GM23338 (cell line): ENCODE results near the gene SMARCD2. TPM values are rescaled to one million over a fixed set of nuclear protein-coding genes. Genes with fewer than 3 reads are reported as not detected.

Experiments used
- ATAC-seq: fragments of 200-7000 bp; cut with Tn5 transposase; 3 replicates; pipeline ENCODE4 v1.9.1; 2020
- DNase-seq: peaks from one replicate; pipeline ENCODE4 v3.0.0-alpha.2; 2015; ENCODE audit warnings: low spot score
- H2AFZ ChIP-seq: fragments of 200-600 bp; sonication (generic); 2 replicates; pipeline ENCODE4 v1.8.0; 2016; ENCODE audit warnings: antibody characterized with exemption, mild to moderate bottlenecking, moderate library complexity
- H3F3A ChIP-seq: fragments of 200-600 bp; sonication (generic); replicated peaks from 2 replicates; pipeline ENCODE4 v1.8.0; 2017; ENCODE audit warnings: antibody characterized with exemption, mixed run types, low read depth
- H3K27ac ChIP-seq: fragments of 200-600 bp; sonication (generic); 2 replicates; pipeline ENCODE4 v1.6.1; 2016; ENCODE audit warnings: low read depth
- H3K27me3 ChIP-seq: fragments of 200-600 bp; sonication (generic); 2 replicates; pipeline ENCODE4 v1.8.0; 2016; ENCODE audit warnings: mild to moderate bottlenecking, mixed run types, moderate library complexity; ENCODE audit not compliant: insufficient read depth
- H3K36me3 ChIP-seq: fragments of 200-600 bp; sonication (generic); 2 replicates; pipeline ENCODE4 v1.8.0; 2016; ENCODE audit warnings: mild to moderate bottlenecking; ENCODE audit not compliant: insufficient read depth
- H3K4me1 ChIP-seq: fragments of 200-600 bp; sonication (generic); 2 replicates; pipeline ENCODE4 v1.8.0; 2016; ENCODE audit warnings: mild to moderate bottlenecking, moderate library complexity; ENCODE audit not compliant: insufficient read depth
- H3K4me2 ChIP-seq: fragments of 200-600 bp; sonication (generic); 2 replicates; pipeline ENCODE4 v1.7.1; 2017; ENCODE audit warnings: mixed run types
- H3K4me3 ChIP-seq: fragments of 200-600 bp; sonication (generic); 2 replicates; pipeline ENCODE4 v1.6.1; 2016; ENCODE audit warnings: mixed run types
- H3K79me2 ChIP-seq: fragments of 200-600 bp; sonication (generic); replicated peaks from 2 replicates; pipeline ENCODE4 v1.8.0; 2017; ENCODE audit warnings: mild to moderate bottlenecking; ENCODE audit not compliant: insufficient read depth
- H3K9me2 ChIP-seq: fragments of 200-600 bp; sonication (generic); 2 replicates; pipeline ENCODE4 v1.8.0; 2017; ENCODE audit not compliant: insufficient read depth
- H4K20me1 ChIP-seq: fragments of 200-600 bp; sonication (generic); replicated peaks from 2 replicates; pipeline ENCODE4 v1.8.0; 2017; ENCODE audit warnings: mild to moderate bottlenecking; ENCODE audit not compliant: insufficient read depth
- H3K27ac Mint-ChIP-seq: 2 replicates; pipeline ENCODE4 v1.8.0; 2020; ENCODE audit warnings: inconsistent platforms, mild to moderate bottlenecking, moderate library complexity, mixed read lengths
- H3K27me3 Mint-ChIP-seq: 3 replicates; pipeline ENCODE4 v1.8.0; 2022; ENCODE audit warnings: low read depth, mild to moderate bottlenecking, moderate library complexity, mixed read lengths, inconsistent platforms; ENCODE audit not compliant: insufficient read depth, poor library complexity
- H3K36me3 Mint-ChIP-seq: 3 replicates; pipeline ENCODE4 v1.8.0; 2021; ENCODE audit warnings: low read depth, mild to moderate bottlenecking, inconsistent platforms, moderate library complexity, mixed read lengths
- H3K4me1 Mint-ChIP-seq: 3 replicates; pipeline ENCODE4 v1.8.0; 2020; ENCODE audit warnings: mild to moderate bottlenecking, inconsistent platforms, mixed read lengths
- H3K4me3 Mint-ChIP-seq: 3 replicates; pipeline ENCODE4 v1.8.0; 2021; ENCODE audit warnings: moderate library complexity, mild to moderate bottlenecking, inconsistent platforms, mixed read lengths
- H3K9me3 Mint-ChIP-seq: 3 replicates; pipeline ENCODE4 v1.8.0; 2020; ENCODE audit warnings: moderate library complexity, mild to moderate bottlenecking, inconsistent platforms, mixed read lengths
- CREB1 ChIP-seq: fragments of 250-450 bp; sonication (Bioruptor Pico); IDR thresholded peaks from 2 replicates; pipeline ENCODE4 v1.5.0; 2020; ENCODE audit warnings: low read depth, mild to moderate bottlenecking, moderate library complexity
- CTCF ChIP-seq, 2 experiments: fragments of 200-600 bp in 1 of 2; sonication (generic) in 1 of 2; conservative IDR thresholded peaks; 2 replicates each; pipeline versions ENCODE4 v1.5.1 to v1.6.1; 2016 to 2017; ENCODE audit warnings: antibody characterized with exemption in 2 of 2, low read depth in 2 of 2, mild to moderate bottlenecking in 2 of 2, moderate library complexity in 1 of 2
- ETS1 ChIP-seq: IDR thresholded peaks from 2 replicates; pipeline ENCODE4 v1.6.1; 2016; ENCODE audit warnings: antibody characterized with exemption
- POLR2AphosphoS5 ChIP-seq: IDR thresholded peaks from 2 replicates; pipeline ENCODE4 v1.6.1; 2016; ENCODE audit warnings: antibody characterized with exemption, low read depth
- STAT1 ChIP-seq: IDR thresholded peaks from one replicate; pipeline ENCODE4 v1.6.1; 2016; ENCODE audit warnings: antibody characterized with exemption; ENCODE audit not compliant: unreplicated experiment
- ZNF114 ChIP-seq: fragments of 250-450 bp; sonication (Bioruptor Pico); IDR thresholded peaks from 2 replicates; pipeline ENCODE4 v1.5.0; 2020; ENCODE audit warnings: mild to moderate bottlenecking, moderate library complexity
- ZNF331 ChIP-seq: fragments of 250-450 bp; sonication (Bioruptor Pico); IDR thresholded peaks from 2 replicates; pipeline ENCODE4 v1.5.0; 2020; ENCODE audit warnings: low read depth, mild to moderate bottlenecking, moderate library complexity
- ZNF462 ChIP-seq: fragments of 250-450 bp; sonication (Bioruptor Pico); IDR thresholded peaks from 2 replicates; pipeline ENCODE4 v1.5.0; 2020; ENCODE audit warnings: mild to moderate bottlenecking, moderate library complexity
- polyA plus RNA-seq: library from polyadenylated mRNA; unstranded; fragments of >200 nt; fragmentation: Nextera tagmentation; extraction: Ambion mirVana; gene quantifications from 2 replicates; pipeline ENCODE4 v1.2.1, GENCODE V29; 2016
- total RNA-seq: library from RNA; depleted of rRNA; stranded (reverse); fragments of >200 nt; shearing (Covaris generic); gene quantifications from 2 replicates; pipeline ENCODE4 v1.2.3, GENCODE V29; 2014

SMARCD2 gene
- total and polyA plus RNA-seq, 2 experiments from 2014 or later = 36.4 to 133 TPM

- TF ChIP-seq ZNF462 = no peak
- no peak for TF ChIP-seq CTCF (conservative IDR thresholded peaks at IDR 0.05; ENCODE audit: low read depth in 2 of 2)
- no peak for TF ChIP-seq POLR2AphosphoS5
- TF ChIP-seq ZNF114 (CRISPR knock-in tag) = no peak
- no peak for TF ChIP-seq CREB1 (CRISPR knock-in tag)
- no peak for TF ChIP-seq ETS1
- TF ChIP-seq ZNF331 (CRISPR knock-in tag) = no peak
Observed at GRCh38 chr17:63816123-63816522, 26.4 kb downstream of the SMARCD2 start (continued).

- H3K27me3 ChIP-seq = no peaks in the 10 kb centered on the region
- Mint-ChIP-seq H3K36me3 (peaks cover 95% of the 10 kb centered on the region), H3K27ac (no peak overlapping the region), H3K9me3 (no peaks in the 10 kb centered on the region), H3K27me3 (no peaks in the 10 kb centered on the region), H3K4me3 (no peak overlapping the region), H3K4me1 (no peaks in the 10 kb centered on the region)
- DNase-seq (no peak), ATAC-seq (no peak)
- no peak overlapping the region for H3K27ac ChIP-seq
- H4K20me1 ChIP-seq = peaks cover 36% of the 10 kb centered on the region
- H3K4me2 ChIP-seq = no peak overlapping the region
- peaks cover 90% of the 10 kb centered on the region for H3K36me3 ChIP-seq
- H3K4me3 ChIP-seq = no peak overlapping the region
- no peak overlapping the region for H2AFZ ChIP-seq
- no peaks in the 10 kb centered on the region for H3K9me2 ChIP-seq
- peaks cover 3% of the 10 kb centered on the region; the same call in 1 of the 2 replicates for H3K79me2 ChIP-seq
- peaks cover 9% of the 10 kb centered on the region; the same call in 1 of the 2 replicates for H3F3A ChIP-seq
- no peaks in the 10 kb centered on the region for H3K4me1 ChIP-seq
- TF ChIP-seq STAT1 (no peak), ZNF114 (CRISPR knock-in tag) (no peak)
Observed at GRCh38 chr17:63809970-63810369, 32.5 kb downstream of the SMARCD2 start.
